HL-60 (cell line): ENCODE data around the gene AIF1.

ENCODE experiments used
- DNase-seq, 2 experiments: peaks; one replicate each; pipeline ENCODE4 v3.0.0-alpha.2; 2010 to 2020; ENCODE audit warnings: low read depth in 1 of 2, low spot score in 1 of 2
- H3K27ac ChIP-seq: fragments of 250-450 bp; sonication (Bioruptor Pico); replicated peaks from 2 replicates; pipeline ENCODE4 v1.5.1; 2020; ENCODE audit warnings: mild to moderate bottlenecking, moderate library complexity
- H3K27me3 ChIP-seq: fragments of 250-450 bp; sonication (Bioruptor Pico); 2 replicates; pipeline ENCODE4 v1.5.1; 2021; ENCODE audit warnings: mild to moderate bottlenecking, moderate library complexity; ENCODE audit not compliant: insufficient read depth, poor library complexity, severe bottlenecking
- H3K4me3 ChIP-seq: replicated peaks from 2 replicates; pipeline ENCODE4 v1.5.1; 2011; ENCODE audit warnings: mild to moderate bottlenecking, control low read depth, low read length; ENCODE audit not compliant: insufficient read depth
- GABPA ChIP-seq: IDR thresholded peaks from 2 replicates; pipeline ENCODE4 v1.6.1; 2012; ENCODE audit warnings: low read depth
- POLR2AphosphoS5 ChIP-seq: IDR thresholded peaks from 2 replicates; pipeline ENCODE4 v1.6.1; 2012; ENCODE audit warnings: low read depth
- SPI1 ChIP-seq: IDR thresholded peaks from 2 replicates; pipeline ENCODE4 v1.6.1; 2012; ENCODE audit warnings: low read depth, mild to moderate bottlenecking, borderline replicate concordance
- TF ChIP-seq, protein P1 (sequence below): IDR thresholded peaks from one replicate; pipeline ENCODE4 v1.5.1; 2011; ENCODE audit warnings: low read length, control low read depth, inconsistent platforms; ENCODE audit not compliant: insufficient read depth
- TF ChIP-seq, protein P2 (sequence below): IDR thresholded peaks from 2 replicates; pipeline ENCODE4 v1.6.1; 2012; ENCODE audit warnings: low read depth; ENCODE audit not compliant: insufficient replicate concordance

The AIF1 gene

DNA sequence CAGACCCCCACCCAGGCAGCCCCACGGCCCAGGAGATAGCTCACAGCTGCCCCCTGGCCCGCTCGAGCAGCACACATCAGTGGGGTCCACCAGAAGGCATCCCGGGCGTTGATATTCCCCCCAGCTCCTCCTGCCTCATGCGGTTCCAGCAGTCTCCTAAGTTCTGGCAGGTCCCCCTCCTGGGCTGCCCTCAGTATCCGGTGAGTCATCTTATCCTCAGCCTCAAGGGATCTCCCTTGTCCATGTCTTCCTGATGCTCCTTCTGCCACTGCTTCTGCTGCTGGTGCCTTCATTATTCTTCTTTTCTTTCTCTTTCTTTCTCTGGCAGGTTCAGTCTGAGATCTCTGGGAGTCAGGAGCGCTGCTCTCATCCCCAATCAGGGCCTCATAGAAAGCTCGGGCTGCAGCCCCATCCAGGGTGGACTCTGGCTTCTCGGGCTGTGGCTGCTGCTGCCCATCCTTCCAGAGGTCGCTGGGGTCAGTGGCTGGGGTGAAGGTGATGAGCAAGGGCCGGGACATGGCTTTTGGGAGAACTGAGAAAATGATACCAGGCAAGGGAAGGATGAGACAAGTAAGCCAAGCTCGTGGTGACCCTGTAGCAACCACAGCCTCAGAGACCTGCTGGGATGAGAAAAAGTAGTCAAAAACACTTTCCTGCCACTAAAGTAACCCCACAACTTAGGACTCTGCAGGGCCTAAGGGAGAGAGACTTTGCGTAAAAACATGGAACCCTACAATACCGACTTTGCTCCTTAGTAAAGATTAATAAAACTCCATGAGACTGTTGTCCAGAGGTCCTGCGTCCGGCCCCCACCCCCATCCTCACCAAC is 49.1 kb downstream of the AIF1 start:
- DNase-seq, result no peak

DNA sequence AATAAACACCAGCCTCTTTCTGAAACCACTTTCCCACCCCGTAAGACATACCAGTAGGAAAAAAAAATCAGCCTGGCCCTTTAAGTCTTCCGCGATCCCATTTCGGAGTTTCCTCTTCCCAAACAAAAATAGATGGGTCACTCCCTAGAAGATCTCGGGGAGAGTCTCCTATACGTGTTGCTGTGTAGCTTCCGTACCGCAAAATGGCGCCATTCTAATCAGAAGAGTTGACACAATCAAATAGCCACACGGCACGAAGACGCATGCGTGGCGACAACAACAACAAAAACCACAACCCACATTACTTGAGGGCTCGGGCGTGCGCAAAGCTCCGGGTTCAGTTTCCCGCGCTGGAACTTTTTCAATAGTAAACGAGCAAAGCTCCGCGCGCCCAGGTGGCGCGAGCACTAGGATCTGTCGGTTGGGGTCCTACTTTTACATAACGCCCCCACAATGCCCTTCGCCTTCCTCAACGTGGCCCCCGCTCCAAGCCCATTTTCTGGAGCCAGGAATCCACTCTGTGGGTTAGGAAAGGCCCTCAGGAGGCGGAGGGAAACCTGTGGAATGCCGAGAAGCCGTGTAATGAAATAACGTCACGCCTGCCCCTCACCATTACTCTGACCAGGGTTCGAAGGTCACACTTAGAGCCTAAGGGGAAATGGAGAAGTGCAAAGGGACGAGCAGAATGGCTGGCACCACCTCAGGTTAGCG is 49.9 kb downstream of the AIF1 start, which contains the start of gene GPANK1:
TSS of gene GPANK1 (minus strand) at position 208 of the 711 bp plus-strand sequence. CDS start 519 bp downstream, outside the sequence.
- DNase-seq, result peak; percentile 90 to 97
- Histone ChIP-seq H3K27ac (peak within 1 kb of the TSS; percentile 100), H3K4me3 (peak within 1 kb of the TSS; percentile 85), H3K27me3 (no peaks in the 10 kb centered on the region)
- TF ChIP-seq SPI1, result peak; percentile 85
- TF ChIP-seq, protein P1, sequence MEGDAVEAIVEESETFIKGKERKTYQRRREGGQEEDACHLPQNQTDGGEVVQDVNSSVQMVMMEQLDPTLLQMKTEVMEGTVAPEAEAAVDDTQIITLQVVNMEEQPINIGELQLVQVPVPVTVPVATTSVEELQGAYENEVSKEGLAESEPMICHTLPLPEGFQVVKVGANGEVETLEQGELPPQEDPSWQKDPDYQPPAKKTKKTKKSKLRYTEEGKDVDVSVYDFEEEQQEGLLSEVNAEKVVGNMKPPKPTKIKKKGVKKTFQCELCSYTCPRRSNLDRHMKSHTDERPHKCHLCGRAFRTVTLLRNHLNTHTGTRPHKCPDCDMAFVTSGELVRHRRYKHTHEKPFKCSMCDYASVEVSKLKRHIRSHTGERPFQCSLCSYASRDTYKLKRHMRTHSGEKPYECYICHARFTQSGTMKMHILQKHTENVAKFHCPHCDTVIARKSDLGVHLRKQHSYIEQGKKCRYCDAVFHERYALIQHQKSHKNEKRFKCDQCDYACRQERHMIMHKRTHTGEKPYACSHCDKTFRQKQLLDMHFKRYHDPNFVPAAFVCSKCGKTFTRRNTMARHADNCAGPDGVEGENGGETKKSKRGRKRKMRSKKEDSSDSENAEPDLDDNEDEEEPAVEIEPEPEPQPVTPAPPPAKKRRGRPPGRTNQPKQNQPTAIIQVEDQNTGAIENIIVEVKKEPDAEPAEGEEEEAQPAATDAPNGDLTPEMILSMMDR, result no peak
- TF ChIP-seq, protein P2, sequence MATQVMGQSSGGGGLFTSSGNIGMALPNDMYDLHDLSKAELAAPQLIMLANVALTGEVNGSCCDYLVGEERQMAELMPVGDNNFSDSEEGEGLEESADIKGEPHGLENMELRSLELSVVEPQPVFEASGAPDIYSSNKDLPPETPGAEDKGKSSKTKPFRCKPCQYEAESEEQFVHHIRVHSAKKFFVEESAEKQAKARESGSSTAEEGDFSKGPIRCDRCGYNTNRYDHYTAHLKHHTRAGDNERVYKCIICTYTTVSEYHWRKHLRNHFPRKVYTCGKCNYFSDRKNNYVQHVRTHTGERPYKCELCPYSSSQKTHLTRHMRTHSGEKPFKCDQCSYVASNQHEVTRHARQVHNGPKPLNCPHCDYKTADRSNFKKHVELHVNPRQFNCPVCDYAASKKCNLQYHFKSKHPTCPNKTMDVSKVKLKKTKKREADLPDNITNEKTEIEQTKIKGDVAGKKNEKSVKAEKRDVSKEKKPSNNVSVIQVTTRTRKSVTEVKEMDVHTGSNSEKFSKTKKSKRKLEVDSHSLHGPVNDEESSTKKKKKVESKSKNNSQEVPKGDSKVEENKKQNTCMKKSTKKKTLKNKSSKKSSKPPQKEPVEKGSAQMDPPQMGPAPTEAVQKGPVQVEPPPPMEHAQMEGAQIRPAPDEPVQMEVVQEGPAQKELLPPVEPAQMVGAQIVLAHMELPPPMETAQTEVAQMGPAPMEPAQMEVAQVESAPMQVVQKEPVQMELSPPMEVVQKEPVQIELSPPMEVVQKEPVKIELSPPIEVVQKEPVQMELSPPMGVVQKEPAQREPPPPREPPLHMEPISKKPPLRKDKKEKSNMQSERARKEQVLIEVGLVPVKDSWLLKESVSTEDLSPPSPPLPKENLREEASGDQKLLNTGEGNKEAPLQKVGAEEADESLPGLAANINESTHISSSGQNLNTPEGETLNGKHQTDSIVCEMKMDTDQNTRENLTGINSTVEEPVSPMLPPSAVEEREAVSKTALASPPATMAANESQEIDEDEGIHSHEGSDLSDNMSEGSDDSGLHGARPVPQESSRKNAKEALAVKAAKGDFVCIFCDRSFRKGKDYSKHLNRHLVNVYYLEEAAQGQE, result peak; percentile 59
- peak; percentile 82 for TF ChIP-seq POLR2AphosphoS5
- 0 out of 2 replicates have a peak, but pooled peaks have one; percentile 30 for TF ChIP-seq GABPA

More for the DNA sequence above, 49.1 kb downstream of the AIF1 start:
- no peak for TF ChIP-seq SPI1
- TF ChIP-seq, protein P2, result no peak
- no peak for TF ChIP-seq GABPA
- TF ChIP-seq, protein P1, result no peak
- no peak for TF ChIP-seq POLR2AphosphoS5
- Histone ChIP-seq H3K27ac (peak overlapping the region; percentile 100), H3K4me3 (peak overlapping the region; percentile 85), H3K27me3 (no peaks in the 10 kb centered on the region)

GRCh38 chr6:31665501-31666336 is 50.7 kb downstream of the AIF1 start, which contains the start of gene CSNK2B:
Gene CSNK2B, plus strand, starts transcription at chr6:31666080. Its CDS starts 752 bp downstream, at chr6:31666832.
- H3K4me3 ChIP-seq, result peak within 1 kb of the TSS; percentile 85
- no peaks in the 10 kb centered on the region for H3K27me3 ChIP-seq
- H3K27ac ChIP-seq, result peak within 1 kb of the TSS; percentile 100
- TF ChIP-seq GABPA (peak; percentile 89), SPI1 (no peak; the same call in none of the 2 replicates), POLR2AphosphoS5 (peak; percentile 53)
- TF ChIP-seq, protein P2, result peak; percentile 47
- TF ChIP-seq, protein P1, result no peak
- DNase-seq, result peak; percentile 98 to 99
